Measurements from ENCODE around the gene CDC42EP1.

CDC42EP1 gene

GRCh38 chr22:37616201-37617083, 56.2 kb downstream of the CDC42EP1 start:
- no peak for DNase-seq

GRCh38 chr22:37617431-37617830, 57.2 kb downstream of the CDC42EP1 start:
- no peak for DNase-seq

DNA sequence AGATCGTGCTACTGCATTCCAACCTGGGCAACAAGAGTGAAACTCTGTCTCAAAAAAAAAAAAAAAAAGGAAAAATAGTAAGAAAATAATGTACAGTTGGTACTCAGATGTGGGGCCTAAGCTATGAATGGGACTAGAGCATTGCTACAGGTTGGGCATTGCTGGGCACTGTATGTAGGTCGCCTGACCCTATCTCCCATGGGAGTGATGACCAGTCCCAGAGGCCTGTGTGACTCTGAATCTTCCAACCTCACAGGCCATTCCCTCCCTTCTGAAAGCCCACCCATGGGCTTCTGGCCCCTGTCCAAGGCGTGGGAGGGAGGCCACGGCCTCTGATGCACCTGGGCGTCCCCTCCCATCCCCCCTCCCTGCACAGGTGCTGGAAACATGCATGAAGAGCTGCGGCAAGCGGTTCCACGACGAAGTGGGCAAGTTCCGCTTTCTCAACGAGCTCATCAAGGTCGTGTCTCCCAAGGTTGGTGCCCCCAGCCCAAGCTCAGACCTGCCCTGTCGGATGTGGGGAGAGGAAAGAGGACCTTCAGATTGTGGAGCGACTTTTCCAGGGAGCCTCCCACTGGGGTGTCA, 57.9 kb downstream of the CDC42EP1 start:
- DNase-seq = no peak

- DNase-seq = no peak
Measured at GRCh38 chr22:37618674-37619073, 58.4 kb downstream of the CDC42EP1 start.

All from activated CD4-positive, alpha-beta T cell treated with anti-CD3 and anti-CD28 coated beads, Interleukin-2, amount 50 U/mL, for 4 hours (primary cell).